Measurements from ENCODE around the gene CD40.

The CD40 gene

DNA sequence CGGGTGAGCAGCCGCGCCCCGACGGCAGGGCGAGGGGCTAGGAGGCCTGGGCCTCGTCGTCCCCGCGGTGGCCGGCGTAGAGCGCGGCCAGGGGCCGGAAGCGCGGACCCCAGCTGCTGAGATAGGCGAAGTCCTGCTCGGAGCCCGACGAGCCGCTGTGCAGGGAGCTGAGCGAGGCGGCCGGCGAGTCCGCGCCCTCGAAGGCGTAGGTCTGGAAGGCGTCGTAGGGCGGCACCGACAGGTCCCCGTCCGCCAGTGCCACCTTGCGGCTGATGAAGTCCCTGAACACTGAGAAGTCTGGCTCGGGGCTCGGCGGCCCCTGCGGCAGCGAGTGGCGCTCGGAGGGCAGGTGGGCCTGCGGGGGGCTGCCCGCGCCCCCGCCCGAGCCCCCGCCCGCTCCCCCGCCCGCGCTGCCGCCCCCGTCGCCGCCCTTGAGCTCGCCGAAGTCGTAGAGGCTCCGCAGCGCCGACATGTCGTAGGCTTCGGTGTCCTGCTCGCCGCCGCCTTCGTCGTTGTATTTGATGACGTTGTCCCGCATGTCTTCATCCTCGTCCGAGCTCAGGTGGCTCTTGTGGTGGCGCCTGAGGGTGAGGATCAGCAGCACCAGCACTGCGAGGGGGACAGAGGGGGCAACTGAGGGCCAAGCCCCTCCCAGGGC, 56.5 kb downstream of the CD40 start:
- DNase-seq (ENCODE audit: low read depth) = peak; percentile 76
- TF ChIP-seq, protein P1, sequence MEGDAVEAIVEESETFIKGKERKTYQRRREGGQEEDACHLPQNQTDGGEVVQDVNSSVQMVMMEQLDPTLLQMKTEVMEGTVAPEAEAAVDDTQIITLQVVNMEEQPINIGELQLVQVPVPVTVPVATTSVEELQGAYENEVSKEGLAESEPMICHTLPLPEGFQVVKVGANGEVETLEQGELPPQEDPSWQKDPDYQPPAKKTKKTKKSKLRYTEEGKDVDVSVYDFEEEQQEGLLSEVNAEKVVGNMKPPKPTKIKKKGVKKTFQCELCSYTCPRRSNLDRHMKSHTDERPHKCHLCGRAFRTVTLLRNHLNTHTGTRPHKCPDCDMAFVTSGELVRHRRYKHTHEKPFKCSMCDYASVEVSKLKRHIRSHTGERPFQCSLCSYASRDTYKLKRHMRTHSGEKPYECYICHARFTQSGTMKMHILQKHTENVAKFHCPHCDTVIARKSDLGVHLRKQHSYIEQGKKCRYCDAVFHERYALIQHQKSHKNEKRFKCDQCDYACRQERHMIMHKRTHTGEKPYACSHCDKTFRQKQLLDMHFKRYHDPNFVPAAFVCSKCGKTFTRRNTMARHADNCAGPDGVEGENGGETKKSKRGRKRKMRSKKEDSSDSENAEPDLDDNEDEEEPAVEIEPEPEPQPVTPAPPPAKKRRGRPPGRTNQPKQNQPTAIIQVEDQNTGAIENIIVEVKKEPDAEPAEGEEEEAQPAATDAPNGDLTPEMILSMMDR (IDR thresholded peaks at IDR 0.05; ENCODE audit: insufficient read depth, low read depth, low read length, missing control alignments) = peak; percentile 71
- no peak overlapping the region for H3K4me3 ChIP-seq (ENCODE audit: low read depth, low read length)

DNA sequence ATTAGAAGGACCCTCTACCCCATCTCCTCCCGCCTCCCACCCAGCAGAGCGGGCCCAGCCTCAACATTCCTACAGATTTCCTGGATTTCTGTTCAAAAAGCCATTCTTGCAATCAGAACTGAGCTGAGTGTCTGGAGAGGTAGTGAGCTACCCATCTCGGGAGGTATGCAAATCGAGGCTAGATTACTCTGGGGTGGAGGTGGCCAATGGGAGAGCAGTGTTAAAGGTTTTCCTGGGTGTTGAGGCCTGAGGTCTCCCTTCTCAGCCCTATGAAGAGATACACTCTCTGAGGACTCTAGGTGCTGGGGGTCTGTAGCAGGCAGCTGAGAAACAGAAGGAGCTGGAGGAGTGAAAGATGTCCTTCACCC, 57.0 kb downstream of the CD40 start:
- no peak overlapping the region for H3K4me3 ChIP-seq (ENCODE audit: low read depth, low read length)
- TF ChIP-seq, protein P1 (IDR thresholded peaks at IDR 0.05; ENCODE audit: insufficient read depth, low read depth, low read length, missing control alignments) = no peak
- DNase-seq (ENCODE audit: low read depth) = no peak

DNA sequence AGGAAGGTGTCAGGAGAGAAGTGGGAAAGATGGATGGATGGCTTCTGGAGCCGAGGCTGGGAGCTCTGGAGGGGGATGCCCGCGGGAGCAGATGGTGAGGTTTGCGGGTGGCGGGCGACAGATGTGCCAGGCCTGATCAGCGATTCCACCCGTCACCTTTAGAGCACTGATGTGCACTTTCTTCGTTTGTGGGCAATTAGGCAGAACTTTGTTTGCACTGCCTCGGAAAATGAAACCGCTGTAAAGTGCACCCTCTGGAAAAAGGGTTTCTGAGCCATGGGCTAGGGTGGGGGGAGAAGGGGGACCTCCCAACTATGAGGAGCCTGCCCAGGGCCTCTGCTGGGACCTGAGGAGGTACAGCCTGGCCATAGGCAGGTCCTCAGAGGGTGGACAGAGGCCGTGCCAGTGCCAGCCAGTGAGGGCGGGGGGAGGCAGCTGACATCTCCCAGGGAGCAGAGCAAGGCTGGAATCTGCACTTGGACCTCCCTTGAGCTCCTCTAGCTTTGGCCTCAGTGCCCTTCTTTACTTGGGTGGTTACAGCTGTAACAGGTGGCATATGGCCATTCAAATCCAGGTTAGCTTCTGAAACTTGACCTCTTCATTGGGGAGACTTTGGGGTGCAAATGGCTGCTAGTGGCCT, 58.7 kb downstream of the CD40 start:
- TF ChIP-seq, protein P1 (IDR thresholded peaks at IDR 0.05; ENCODE audit: insufficient read depth, low read depth, low read length, missing control alignments) = no peak
- H3K4me3 ChIP-seq (ENCODE audit: low read depth, low read length) = no peak overlapping the region
- DNase-seq (ENCODE audit: low read depth) = no peak

DNA sequence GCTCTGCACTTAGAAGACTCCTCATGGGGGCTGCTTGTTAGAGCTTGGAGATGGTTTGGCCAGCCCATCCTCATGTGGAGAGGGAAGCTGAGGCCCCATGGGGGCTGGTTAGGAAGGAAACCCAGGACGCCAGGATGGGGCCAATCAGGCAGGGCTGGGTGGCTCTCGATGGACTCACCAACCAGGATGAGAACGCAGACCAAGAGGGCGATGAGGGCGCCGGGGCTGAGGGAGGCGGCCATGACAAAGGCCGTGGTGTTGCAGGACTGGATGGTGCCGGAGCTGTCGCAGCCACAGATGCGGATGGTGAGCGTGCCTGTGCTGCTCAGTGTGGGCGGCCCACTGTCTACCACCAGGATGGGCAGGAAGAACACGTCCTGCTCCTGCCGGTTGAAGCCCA, 59.7 kb downstream of the CD40 start:
- DNase-seq (ENCODE audit: low read depth) = no peak

DNA sequence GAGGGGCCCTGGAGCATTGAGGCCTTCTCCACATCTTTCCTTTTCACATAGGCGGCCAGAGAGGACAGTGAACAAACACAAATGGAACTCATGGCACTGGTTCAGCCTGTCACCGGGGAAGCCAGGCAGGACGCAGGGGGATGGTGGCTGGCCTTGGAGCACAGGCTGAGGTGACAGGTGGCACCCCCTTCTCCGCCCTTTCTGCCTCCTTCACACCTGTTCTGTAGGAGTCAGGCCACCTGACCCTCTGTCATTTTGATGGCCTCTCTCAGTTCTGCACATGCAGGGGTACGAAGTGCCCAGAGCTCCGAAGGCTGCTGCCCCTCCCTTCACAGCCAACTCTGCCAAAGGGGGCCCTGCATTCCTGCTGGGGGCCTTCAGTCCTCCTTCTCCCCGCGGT, 60.8 kb downstream of the CD40 start:
- DNase-seq (ENCODE audit: low read depth) = no peak
- TF ChIP-seq, protein P1 (IDR thresholded peaks at IDR 0.05; ENCODE audit: insufficient read depth, low read depth, low read length, missing control alignments) = no peak
- H3K4me3 ChIP-seq (ENCODE audit: low read depth, low read length) = no peak overlapping the region

More for the DNA sequence above, 59.7 kb downstream of the CD40 start:
- TF ChIP-seq, protein P1 (IDR thresholded peaks at IDR 0.05; ENCODE audit: insufficient read depth, low read depth, low read length, missing control alignments) = no peak
- no peak overlapping the region for H3K4me3 ChIP-seq (ENCODE audit: low read depth, low read length)

Data from GM12865 (cell line).